ENCODE measurements around the gene RINL.

The RINL gene

DNA sequence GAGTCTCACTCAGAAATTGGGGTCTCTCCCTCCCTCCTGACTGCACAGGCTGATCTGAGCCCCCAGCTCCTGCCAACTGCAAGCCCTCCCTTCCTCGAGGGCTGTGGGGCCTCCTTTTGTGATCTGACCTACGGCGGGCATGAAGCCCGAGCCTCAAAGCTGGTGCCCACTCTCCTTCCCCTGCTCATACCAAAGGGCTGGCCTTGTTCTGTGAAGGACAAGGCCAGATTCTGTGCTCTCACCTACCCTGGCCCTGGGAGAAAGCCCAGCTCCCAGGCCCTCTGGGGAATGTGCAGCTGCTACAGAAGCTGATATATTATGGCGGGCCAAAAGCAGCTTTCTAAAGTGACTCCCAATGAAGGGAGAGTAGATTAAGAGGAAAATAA is 37.5 kb downstream of the RINL start:
- no peak for DNase-seq
- TF ChIP-seq, protein P1, sequence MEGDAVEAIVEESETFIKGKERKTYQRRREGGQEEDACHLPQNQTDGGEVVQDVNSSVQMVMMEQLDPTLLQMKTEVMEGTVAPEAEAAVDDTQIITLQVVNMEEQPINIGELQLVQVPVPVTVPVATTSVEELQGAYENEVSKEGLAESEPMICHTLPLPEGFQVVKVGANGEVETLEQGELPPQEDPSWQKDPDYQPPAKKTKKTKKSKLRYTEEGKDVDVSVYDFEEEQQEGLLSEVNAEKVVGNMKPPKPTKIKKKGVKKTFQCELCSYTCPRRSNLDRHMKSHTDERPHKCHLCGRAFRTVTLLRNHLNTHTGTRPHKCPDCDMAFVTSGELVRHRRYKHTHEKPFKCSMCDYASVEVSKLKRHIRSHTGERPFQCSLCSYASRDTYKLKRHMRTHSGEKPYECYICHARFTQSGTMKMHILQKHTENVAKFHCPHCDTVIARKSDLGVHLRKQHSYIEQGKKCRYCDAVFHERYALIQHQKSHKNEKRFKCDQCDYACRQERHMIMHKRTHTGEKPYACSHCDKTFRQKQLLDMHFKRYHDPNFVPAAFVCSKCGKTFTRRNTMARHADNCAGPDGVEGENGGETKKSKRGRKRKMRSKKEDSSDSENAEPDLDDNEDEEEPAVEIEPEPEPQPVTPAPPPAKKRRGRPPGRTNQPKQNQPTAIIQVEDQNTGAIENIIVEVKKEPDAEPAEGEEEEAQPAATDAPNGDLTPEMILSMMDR (IDR thresholded peaks at IDR 0.05; ENCODE audit: low read depth, low read length, missing control alignments), result no peak
- no peak overlapping the region for H3K27ac ChIP-seq
- no peak overlapping the region for H3K4me3 ChIP-seq (ENCODE audit: low read depth, low read length)
- in situ Hi-C loops (cut with HindIII; ENCODE audit: low pct_ligation_motif_present, low sequenced_read_pairs), result no loop called here
- peaks cover 93% of the 10 kb centered on the region for H3K36me3 ChIP-seq (replicated peaks)
- H3K27me3 ChIP-seq (replicated peaks), result no peaks in the 10 kb centered on the region

DNA sequence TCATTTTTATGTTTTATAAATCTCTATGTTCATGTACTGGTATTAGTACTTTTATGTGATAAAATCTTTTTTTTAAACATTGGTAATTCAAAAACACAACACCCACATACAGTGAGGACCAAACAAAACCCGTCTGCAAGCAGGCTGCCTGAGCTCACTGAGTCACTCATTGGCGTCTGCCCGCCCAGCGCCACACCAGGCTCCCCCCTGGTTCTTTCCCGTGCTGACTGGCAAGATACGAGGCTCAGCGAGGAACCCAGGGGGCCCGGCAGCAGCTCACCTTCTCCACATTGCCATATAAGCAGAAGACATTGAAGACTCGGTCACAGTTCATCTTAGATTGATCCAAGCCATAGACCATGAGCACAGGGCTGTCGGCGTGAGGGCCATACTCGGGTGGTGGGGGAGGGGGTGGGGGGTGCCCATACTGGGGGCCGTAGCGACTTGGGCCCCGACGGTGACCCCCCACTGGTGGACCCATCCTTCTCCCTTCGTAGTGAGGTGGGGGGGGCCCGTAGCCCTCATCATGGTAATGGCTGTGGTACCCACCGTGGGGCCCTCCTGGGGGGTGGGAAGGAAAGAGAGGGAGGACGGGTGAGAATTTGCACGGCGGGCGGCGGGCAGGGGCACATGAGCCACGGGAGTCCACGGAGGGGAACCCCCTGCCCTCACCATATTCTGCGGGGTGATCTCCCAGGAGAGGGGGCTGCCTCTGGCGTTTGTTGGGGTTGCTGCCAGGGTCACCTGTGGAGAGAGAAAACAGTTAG is 38.1 kb downstream of the RINL start:
- Histone ChIP-seq H3K27ac (no peak overlapping the region), H3K36me3 (replicated peaks) (peaks cover 92% of the 10 kb centered on the region), H3K27me3 (replicated peaks) (no peaks in the 10 kb centered on the region), H3K4me3 (ENCODE audit: low read depth, low read length) (no peak overlapping the region)
- no peak for DNase-seq
- TF ChIP-seq, protein P1 (IDR thresholded peaks at IDR 0.05; ENCODE audit: low read depth, low read length, missing control alignments), result no peak
- in situ Hi-C loops (cut with HindIII; ENCODE audit: low pct_ligation_motif_present, low sequenced_read_pairs), result no loop called here

DNA sequence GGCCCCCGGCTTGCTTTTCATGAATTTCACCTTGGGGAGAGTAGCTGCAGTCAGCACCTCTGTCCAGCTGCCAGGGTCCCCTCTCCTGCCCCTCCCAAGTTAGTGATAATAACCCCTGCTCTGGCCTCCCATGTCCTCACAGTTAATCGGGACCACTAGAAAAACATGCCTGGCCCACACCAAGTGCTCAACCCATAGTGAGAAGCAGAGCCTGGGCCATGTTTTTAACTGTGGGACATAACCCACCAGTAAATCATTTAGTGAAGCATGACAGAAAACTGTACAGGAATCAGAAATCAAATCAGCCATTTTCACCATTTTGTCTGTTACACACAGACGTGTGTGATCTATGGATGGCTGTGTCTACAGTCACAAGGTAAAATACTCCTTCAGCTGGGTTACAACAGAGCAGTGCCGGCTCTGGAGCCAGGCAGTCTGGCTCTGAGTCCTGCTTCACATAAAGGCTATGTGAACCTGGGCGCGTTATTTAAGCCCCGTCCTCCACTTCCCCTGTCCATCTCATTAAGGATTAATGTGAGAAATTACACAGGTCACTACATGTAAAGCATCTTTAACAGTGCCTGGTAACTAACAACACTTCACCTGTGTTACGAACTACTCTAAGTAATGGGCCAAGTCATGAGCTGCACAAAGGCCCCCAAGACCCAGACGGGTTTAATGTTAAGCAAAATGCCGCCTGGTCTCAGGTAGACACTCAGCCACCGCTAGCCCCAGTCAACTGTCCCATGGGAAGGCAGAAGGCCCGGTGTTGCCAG is 38.9 kb downstream of the RINL start:
- in situ Hi-C loops (cut with HindIII; ENCODE audit: low pct_ligation_motif_present, low sequenced_read_pairs), result no loop called here
- TF ChIP-seq, protein P1 (IDR thresholded peaks at IDR 0.05; ENCODE audit: low read depth, low read length, missing control alignments), result no peak
- Histone ChIP-seq H3K27me3 (replicated peaks) (no peaks in the 10 kb centered on the region), H3K4me3 (ENCODE audit: low read depth, low read length) (no peak overlapping the region), H3K36me3 (replicated peaks) (peaks cover 84% of the 10 kb centered on the region), H3K27ac (no peak overlapping the region)
- DNase-seq, result no peak

DNA sequence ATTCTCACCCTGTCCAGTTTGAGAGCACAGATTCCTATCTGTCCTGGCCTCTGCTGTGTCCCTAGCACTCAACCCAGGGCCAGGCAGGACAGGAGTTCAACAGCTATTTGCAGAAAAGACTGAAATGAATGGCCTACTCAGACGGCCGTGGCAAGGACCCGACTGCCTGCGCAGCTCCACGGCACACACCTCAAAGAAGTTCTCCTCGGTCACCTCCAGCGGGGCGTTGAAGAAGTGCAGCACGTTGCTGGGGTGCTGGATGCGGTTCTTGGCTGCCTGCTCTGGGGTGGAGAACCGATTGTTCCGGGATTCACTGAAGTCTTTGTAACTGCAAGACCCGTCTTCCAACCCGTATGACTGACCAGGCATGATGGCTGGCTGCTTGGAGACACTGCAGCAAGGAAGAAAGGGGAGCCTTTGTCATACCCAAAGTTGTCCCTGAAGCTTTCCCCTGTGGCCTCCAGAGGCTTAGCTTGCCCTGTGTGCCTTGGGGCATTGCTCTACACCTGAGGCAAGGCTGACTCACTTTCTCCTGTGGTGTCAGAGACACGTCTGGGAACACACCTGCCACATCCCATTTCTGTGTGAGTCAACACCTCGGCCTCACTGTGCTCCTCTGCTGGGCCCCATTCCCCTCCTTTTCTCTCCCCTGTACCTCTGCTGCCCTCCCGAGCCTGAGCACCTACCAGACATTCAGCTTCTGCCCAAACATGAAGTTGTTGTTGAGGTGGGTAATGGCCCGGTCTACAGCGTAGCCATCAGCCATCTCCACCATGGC is 39.7 kb downstream of the RINL start:
- TF ChIP-seq, protein P1 (IDR thresholded peaks at IDR 0.05; ENCODE audit: low read depth, low read length, missing control alignments), result peak; percentile 9
- Histone ChIP-seq H3K27ac (no peak overlapping the region), H3K27me3 (replicated peaks) (no peaks in the 10 kb centered on the region), H3K4me3 (ENCODE audit: low read depth, low read length) (no peak overlapping the region), H3K36me3 (replicated peaks) (peaks cover 77% of the 10 kb centered on the region)
- DNase-seq, result no peak
- in situ Hi-C loops (cut with HindIII; ENCODE audit: low pct_ligation_motif_present, low sequenced_read_pairs), result no loop called here

DNA sequence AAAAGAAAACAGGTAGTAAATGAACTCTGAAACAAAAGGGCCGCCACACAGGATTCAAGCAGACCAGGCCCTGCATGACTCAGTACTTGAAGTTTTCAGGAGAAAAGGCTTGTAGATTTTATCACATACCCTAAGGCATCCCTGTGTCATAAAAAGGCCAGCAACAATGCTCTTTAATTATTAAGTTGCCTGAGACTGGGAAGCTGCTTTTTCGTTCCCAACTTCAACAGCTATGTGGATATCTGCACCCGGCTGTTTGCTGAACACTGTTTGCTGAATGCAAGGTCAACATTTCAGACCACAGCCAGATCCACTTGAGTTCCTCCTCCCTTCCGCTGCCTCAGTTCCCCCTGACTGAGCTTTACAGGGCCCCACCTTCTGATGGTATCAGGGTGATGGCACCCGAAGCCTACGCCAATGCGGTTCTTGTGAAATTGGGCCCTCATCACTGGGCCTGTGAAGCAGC is 40.4 kb downstream of the RINL start:
- H3K36me3 ChIP-seq (replicated peaks), result peaks cover 70% of the 10 kb centered on the region
- TF ChIP-seq, protein P1 (IDR thresholded peaks at IDR 0.05; ENCODE audit: low read depth, low read length, missing control alignments), result no peak

More for the DNA sequence above, 40.4 kb downstream of the RINL start:
- in situ Hi-C loops (cut with HindIII; ENCODE audit: low pct_ligation_motif_present, low sequenced_read_pairs), result no loop called here
- no peak for DNase-seq
- Histone ChIP-seq H3K4me3 (ENCODE audit: low read depth, low read length) (no peak overlapping the region), H3K27me3 (replicated peaks) (no peaks in the 10 kb centered on the region), H3K27ac (no peak overlapping the region)

Measured in brain microvascular endothelial cell (primary cell).